H1 (cell line): ENCODE measurements around the gene SIRT7. TPM values are rescaled to one million over a fixed set of nuclear protein-coding genes. Genes with fewer than 3 reads are reported as not detected.

Experiments
- CTCF ChIA-PET: fragments of 300-600 bp; sonication (Branson Sonifier 250); formaldehyde crosslinking; loops from one replicate; lab custom pipeline; 2021; ENCODE audit not compliant: partially characterized antibody; lab: Charles Lee
- POLR2A ChIA-PET: fragments of 300-600 bp; sonication (Branson Sonifier 250); formaldehyde crosslinking; loops from one replicate; lab custom pipeline; 2021; ENCODE audit warnings: inconsistent platforms; ENCODE audit not compliant: partially characterized antibody; lab: Charles Lee
- DNase-seq, 2 experiments: peaks; one replicate each; pipeline versions ENCODE4 v3.0.0 to v3.0.0-alpha.2; 2010 to 2022; ENCODE audit warnings: low spot score in 2 of 2, low read depth in 1 of 2, mixed read lengths in 1 of 2
- FAIRE-seq: peaks from 2 replicates; lab custom pipeline; 2011; peaks lifted over from hg19 to GRCh38; lab: Jason Lieb, UNC
- H2AFZ ChIP-seq: 2 replicates; pipeline ENCODE4 v1.8.1; 2012; ENCODE audit warnings: low read length, inconsistent platforms
- H2AK5ac ChIP-seq: 2 replicates; pipeline ENCODE4 v1.6.1; 2013; ENCODE audit warnings: low read depth, low read length
- H2BK120ac ChIP-seq: replicated peaks from 2 replicates; pipeline ENCODE3; 2013; ENCODE audit warnings: low read depth, low read length, inconsistent platforms
- H2BK12ac ChIP-seq: 2 replicates; pipeline ENCODE4 v1.6.1; 2013; ENCODE audit warnings: low read depth, low read length
- H2BK15ac ChIP-seq: 2 replicates; pipeline ENCODE4 v1.6.1; 2013; ENCODE audit warnings: low read length
- H2BK20ac ChIP-seq: 2 replicates; pipeline ENCODE4 v1.6.1; 2013; ENCODE audit warnings: low read length
- H2BK5ac ChIP-seq: 2 replicates; pipeline ENCODE4 v1.6.1; 2013; ENCODE audit warnings: low read depth, low read length
- H3K14ac ChIP-seq: 2 replicates; pipeline ENCODE4 v1.6.1; 2013; ENCODE audit warnings: inconsistent platforms; ENCODE audit not compliant: insufficient read length
- H3K18ac ChIP-seq: 2 replicates; pipeline ENCODE4 v1.6.1; 2013; ENCODE audit warnings: low read length; ENCODE audit errors: extremely low read depth
- H3K23ac ChIP-seq: 2 replicates; pipeline ENCODE4 v1.6.1; 2013; ENCODE audit warnings: inconsistent platforms; ENCODE audit not compliant: insufficient read length
- H3K23me2 ChIP-seq: 2 replicates; pipeline ENCODE4 v1.6.1; 2013; ENCODE audit warnings: low read depth, low read length
- H3K27ac ChIP-seq: 2 replicates; pipeline ENCODE4 v1.6.1; 2011; ENCODE audit warnings: low read depth, low read length, inconsistent platforms
- H3K27me3 ChIP-seq, 4 experiments: replicated peaks in 1 of 4; 1 replicate in 1 of 4; 2 replicates in 3 of 4; pipeline versions ENCODE4 v1.6.1 to v1.8.1; 2011 to 2013; ENCODE audit warnings: low read length in 3 of 4, mild to moderate bottlenecking in 3 of 4, inconsistent platforms in 2 of 4, mixed read lengths in 2 of 4, moderate library complexity in 1 of 4; ENCODE audit not compliant: control insufficient read depth in 3 of 4, insufficient read depth in 3 of 4; ENCODE audit errors: extremely low read depth in 1 of 4
- H3K36me3 ChIP-seq, 4 experiments: 2 replicates each; pipeline versions ENCODE4 v1.6.1 to v1.8.1; 2011 to 2013; ENCODE audit warnings: mild to moderate bottlenecking in 4 of 4, low read length in 3 of 4, moderate library complexity in 2 of 4, control low read depth in 1 of 4, inconsistent platforms in 1 of 4; ENCODE audit not compliant: insufficient read depth in 4 of 4, control insufficient read depth in 2 of 4
- H3K4ac ChIP-seq: replicated peaks from 2 replicates; pipeline ENCODE3; 2013; ENCODE audit warnings: low read length, low read depth, mixed read lengths, inconsistent platforms; ENCODE audit not compliant: insufficient read length
- H3K4me1 ChIP-seq, 4 experiments: replicated peaks in 1 of 4; 1 replicate in 1 of 4; 2 replicates in 3 of 4; pipeline versions ENCODE4 v1.6.1 to v1.8.1; 2011 to 2013; ENCODE audit warnings: low read length in 3 of 4, inconsistent platforms in 2 of 4, mixed read lengths in 1 of 4; ENCODE audit not compliant: insufficient read depth in 4 of 4, control insufficient read depth in 3 of 4
- H3K4me2 ChIP-seq, 2 experiments: 2 replicates each; pipeline versions ENCODE4 v1.6.1 to v1.8.1; 2011 to 2013; ENCODE audit warnings: low read depth in 2 of 2, low read length in 2 of 2, control low read depth in 1 of 2, inconsistent platforms in 1 of 2, mild to moderate bottlenecking in 1 of 2; ENCODE audit not compliant: insufficient read depth in 1 of 2
- H3K4me3 ChIP-seq, 4 experiments: fragments of 200-600, 300-600 bp in 1 of 4; sonication (generic), shearing (Covaris generic), sonication (Bioruptor Twin) in 1 of 4; 2 replicates each; pipeline versions ENCODE4 v1.5.1 to v1.8.1; 2011 to 2016; ENCODE audit warnings: low read length in 4 of 4, low read depth in 3 of 4, control low read depth in 2 of 4, inconsistent platforms in 2 of 4, mild to moderate bottlenecking in 2 of 4, mixed read lengths in 1 of 4, moderate library complexity in 1 of 4; ENCODE audit not compliant: insufficient read depth in 2 of 4; ENCODE audit errors: extremely low read depth in 1 of 4
- H3K56ac ChIP-seq: replicated peaks from 2 replicates; pipeline ENCODE3; 2013; ENCODE audit warnings: low read depth, mild to moderate bottlenecking, mixed read lengths, low read length, inconsistent platforms; ENCODE audit not compliant: insufficient read length
- H3K79me1 ChIP-seq: 2 replicates; pipeline ENCODE4 v1.6.1; 2013; ENCODE audit warnings: low read depth, low read length, control low read depth
- H3K79me2 ChIP-seq, 2 experiments: 2 replicates each; pipeline versions ENCODE4 v1.6.1 to v1.8.1; 2012 to 2013; ENCODE audit warnings: low read length in 2 of 2, mild to moderate bottlenecking in 2 of 2, inconsistent platforms in 1 of 2; ENCODE audit not compliant: insufficient read depth in 2 of 2, control insufficient read depth in 1 of 2
- H3K9ac ChIP-seq, 4 experiments: replicated peaks in 1 of 4; 1 replicate in 1 of 4; 2 replicates in 3 of 4; pipeline versions ENCODE4 v1.6.1 to v1.8.1; 2011 to 2013; ENCODE audit warnings: low read depth in 3 of 4, low read length in 3 of 4, control low read depth in 2 of 4, mild to moderate bottlenecking in 2 of 4, moderate library complexity in 2 of 4, inconsistent platforms in 1 of 4; ENCODE audit errors: extremely low read depth in 1 of 4
- H3K9me3 ChIP-seq, 2 experiments: 2 replicates each; pipeline versions ENCODE4 v1.6.1 to v1.8.1; 2012 to 2013; ENCODE audit warnings: mild to moderate bottlenecking in 2 of 2, moderate library complexity in 2 of 2, control low read depth in 1 of 2, inconsistent platforms in 1 of 2, low read depth in 1 of 2, low read length in 1 of 2, mixed read lengths in 1 of 2; ENCODE audit not compliant: insufficient read depth in 2 of 2
- H4K20me1 ChIP-seq, 2 experiments: replicated peaks in 1 of 2; 2 replicates each; pipeline versions ENCODE3 to v1.8.1; 2011 to 2013; ENCODE audit warnings: inconsistent platforms in 2 of 2, low read length in 2 of 2, mild to moderate bottlenecking in 1 of 2; ENCODE audit not compliant: insufficient read depth in 2 of 2, control insufficient read depth in 1 of 2
- H4K5ac ChIP-seq: 2 replicates; pipeline ENCODE4 v1.6.1; 2013; ENCODE audit warnings: low read length, low read depth, mixed read lengths, inconsistent platforms; ENCODE audit not compliant: insufficient read length
- H4K8ac ChIP-seq: 2 replicates; pipeline ENCODE4 v1.8.0; 2013; ENCODE audit warnings: mild to moderate bottlenecking, moderate library complexity, low read length, inconsistent platforms; ENCODE audit not compliant: insufficient read depth; ENCODE audit errors: extremely low read depth
- H4K91ac ChIP-seq: replicated peaks from 2 replicates; pipeline ENCODE3; 2013; ENCODE audit warnings: low read length, mixed read lengths, inconsistent platforms; ENCODE audit not compliant: insufficient read length
- BRCA1 ChIP-seq: IDR thresholded peaks from 2 replicates; pipeline ENCODE4 v1.6.1; 2012; ENCODE audit warnings: low read depth, low read length, improper control_type of control experiment
- CHD2 ChIP-seq: IDR thresholded peaks from 2 replicates; pipeline ENCODE4 v1.6.1; 2012; ENCODE audit warnings: low read length, improper control_type of control experiment
- CREB1 ChIP-seq: IDR thresholded peaks from 2 replicates; pipeline ENCODE4 v1.6.1; 2012; ENCODE audit warnings: inconsistent platforms
- CTBP2 ChIP-seq: IDR thresholded peaks from 2 replicates; pipeline ENCODE4 v1.7.0; 2011; ENCODE audit warnings: borderline replicate concordance, mild to moderate bottlenecking, moderate library complexity, mixed read lengths, low read length; ENCODE audit not compliant: insufficient read depth, insufficient read length
- EZH2 ChIP-seq: fragments of 200-600 bp; sonication (generic); IDR thresholded peaks from 2 replicates; pipeline ENCODE4 v1.7.1; 2012; ENCODE audit warnings: low read depth, mild to moderate bottlenecking, moderate library complexity, low read length, inconsistent platforms; ENCODE audit not compliant: severe bottlenecking
- GTF2F1 ChIP-seq: IDR thresholded peaks from 2 replicates; pipeline ENCODE4 v1.6.1; 2012; ENCODE audit warnings: low read depth, low read length, improper control_type of control experiment, borderline replicate concordance
- KDM1A ChIP-seq: fragments of 200-600, 300-600 bp; sonication (generic); IDR thresholded peaks from 2 replicates; pipeline ENCODE4 v1.7.1; 2016; ENCODE audit warnings: mild to moderate bottlenecking, low read length, borderline replicate concordance
- KDM5A ChIP-seq: fragments of 200-600 bp; IDR thresholded peaks from 2 replicates; pipeline ENCODE4 v1.7.1; 2012; ENCODE audit warnings: mild to moderate bottlenecking, low read length, inconsistent platforms, mixed read lengths
- MAX ChIP-seq: IDR thresholded peaks from 2 replicates; pipeline ENCODE4 v1.6.1; 2012; ENCODE audit warnings: inconsistent platforms
- PHF8 ChIP-seq: fragments of 200-600 bp; sonication (generic); conservative IDR thresholded peaks from 2 replicates; pipeline ENCODE4 v1.7.1; 2012; ENCODE audit warnings: low read depth, mild to moderate bottlenecking, inconsistent platforms, low read length, moderate library complexity
- SIN3A ChIP-seq, 2 experiments: IDR thresholded peaks in 1 of 2; conservative IDR thresholded peaks in 1 of 2; 2 replicates each; pipeline ENCODE4 v1.6.1; 2011 to 2012; ENCODE audit warnings: low read length in 2 of 2, improper control_type of control experiment in 1 of 2, low read depth in 1 of 2, mild to moderate bottlenecking in 1 of 2
- USF2 ChIP-seq: IDR thresholded peaks from 2 replicates; pipeline ENCODE4 v1.6.1; 2011; ENCODE audit warnings: low read length, improper control_type of control experiment
- WGBS, 2 experiments: shearing (Covaris generic) in 1 of 2; methylation state at CpG; one replicate each; pipeline versions ENCODE4 v1.1.6 to v1.1.7; 2013 to 2015; ENCODE audit warnings: low lambda C conversion rate in 2 of 2, mixed read lengths in 2 of 2, inconsistent platforms in 1 of 2, low coverage in 1 of 2, missing lambda C conversion rate in 1 of 2; ENCODE audit not compliant: insufficient replicate concordance in 2 of 2, insufficient coverage in 1 of 2, insufficient read length in 1 of 2; ENCODE audit errors: extremely low coverage in 1 of 2, missing lambda C conversion rate in 1 of 2; 5-methylcytosine and 5-hydroxymethylcytosine counted together
- polyA plus RNA-seq, 7 experiments: library from polyadenylated mRNA; depleted of rRNA in 3 of 7; stranded (reverse) in 5 of 7; unstranded in 2 of 7; fragments of >200 nt in 5 of 7; fragments of 200-250 nt in 2 of 7; gene quantifications; 1 replicate in 5 of 7; 2 replicates in 1 of 7; 4 replicates in 1 of 7; pipeline versions ENCODE4 v1.2.1 to v1.2.3, GENCODE V29; 2011 to 2013; ENCODE audit warnings: missing spikeins in 2 of 7, mixed read lengths in 2 of 7
- total RNA-seq: library from RNA; stranded (reverse); fragmentation: NEBNext Ultra II Directional; extraction: Animal tissue kit (Norgen Biotek cat#: 25700); gene quantifications from 2 replicates; pipeline ENCODE4 v1.2.1, GENCODE V29; 2021

The SIRT7 gene
- total and polyA plus RNA-seq, 2 of the 8 experiments (the other 6 are each of a cell fraction or from before 2014, with no cell fraction given), result 5.8 to 16.6 TPM

GRCh38 chr17:81939218-81939617 is 21.2 kb upstream of the SIRT7 start:
- H2AK5ac ChIP-seq, result no peak overlapping the region
- no peak overlapping the region for H4K5ac ChIP-seq
- H2AFZ ChIP-seq, result no peak overlapping the region
- no peak overlapping the region for H3K4ac ChIP-seq
- no peak overlapping the region for H4K91ac ChIP-seq
- no peak overlapping the region for H3K56ac ChIP-seq
- H3K4me2 ChIP-seq, result no peak overlapping the region
- H4K8ac ChIP-seq, result no peak overlapping the region
- DNase-seq, result no peak
- peaks cover 0 to 14% (median 8%) of the 10 kb centered on the region in 4 experiments; a peak in 5 of 7 replicates for H3K4me1 ChIP-seq
- H2BK12ac ChIP-seq, result peak overlapping the region; percentile 75; the same call in 1 of the 2 replicates
- H3K23ac ChIP-seq, result no peak overlapping the region
- 86% methylated on average over 12 of the region's 15 CpGs; no CpG with 5 or more reads in 1 of the 2 experiments for WGBS, 2 experiments
- H3K18ac ChIP-seq, result no peak overlapping the region
- no peak overlapping the region for H2BK5ac ChIP-seq
- H3K79me2 ChIP-seq, result no peaks in the 10 kb centered on the region; a peak in 1 of 4 replicates
- no peak overlapping the region for H2BK120ac ChIP-seq
- POLR2A ChIA-PET, result interaction anchor here (14.6 kb wide), 1 partner anchor 14 kb away, joined by 150 read pairs; the partner anchor contains the start of gene MAFG
- H4K20me1 ChIP-seq, result peaks cover 4 to 6% of the 10 kb centered on the region in 2 experiments
- peaks cover 0 to 14% (median 8%) of the 10 kb centered on the region in 4 experiments; a peak in 5 of 8 replicates for H3K36me3 ChIP-seq
- H3K23me2 ChIP-seq, result no peaks in the 10 kb centered on the region; the same call in 1 of the 2 replicates
- CTCF ChIA-PET, result interaction anchor here (0.6 to 4.6 kb wide), 5 partner anchors 10 to 1325 kb away, joined by 3 to 16 read pairs (median 4); partner anchors contain the start of genes MAFG and NOTUM
- H2BK15ac ChIP-seq, result peak overlapping the region; percentile 81; the same call in 1 of the 2 replicates
- no peak overlapping the region for H3K14ac ChIP-seq
- H3K27me3 ChIP-seq, result peaks cover 0 to 3% (median 0%) of the 10 kb centered on the region in 4 experiments; a peak in 3 of 7 replicates
- no peak overlapping the region for H3K9ac ChIP-seq
- H3K79me1 ChIP-seq, result no peaks in the 10 kb centered on the region
- FAIRE-seq, result no peak
- no peak overlapping the region for H3K27ac ChIP-seq
- no peaks in the 10 kb centered on the region for H3K9me3 ChIP-seq
- no peak overlapping the region for H2BK20ac ChIP-seq
- no peak overlapping the region for H3K4me3 ChIP-seq
- no peak for TF ChIP-seq SIN3A (conservative IDR thresholded peaks at IDR 0.05 in 1 of 2, IDR thresholded peaks at IDR 0.05 in 1 of 2; ENCODE audit: low read depth in 1 of 2, low read length in 2 of 2)
- no peak for TF ChIP-seq EZH2
- TF ChIP-seq MAX, result no peak
- TF ChIP-seq CTBP2, result no peak
- TF ChIP-seq GTF2F1, result no peak
- no peak for TF ChIP-seq KDM1A
- no peak for TF ChIP-seq USF2
- no peak for TF ChIP-seq CHD2
- TF ChIP-seq CREB1, result no peak
- TF ChIP-seq PHF8, result no peak
- TF ChIP-seq KDM5A, result no peak
- no peak for TF ChIP-seq BRCA1
